Testis (tissue), 2 donors: ENCODE results near the gene C2orf92.

Experiments used
- CTCF ChIP-seq, 3 experiments: fragments of 450-650 bp in 2 of 3; fragments of 200-600 bp in 1 of 3; sonication (generic) in 1 of 3; IDR thresholded peaks; one replicate each; pipeline ENCODE4 v1.5.1; 2016 to 2019; ENCODE audit warnings: antibody characterized with exemption in 3 of 3, mild to moderate bottlenecking in 2 of 3, moderate library complexity in 1 of 3
- POLR2A ChIP-seq: fragments of 450-650 bp; IDR thresholded peaks from one replicate; pipeline ENCODE4 v1.6.1; 2017; ENCODE audit warnings: antibody characterized with exemption, mild to moderate bottlenecking, moderate library complexity

- TF ChIP-seq CTCF (IDR thresholded peaks at IDR 0.05) (no peak), POLR2A (no peak)
Observed at GRCh38 chr2:97712693-97713295, 43.3 kb downstream of the C2orf92 start.
